Body of pancreas (tissue), 4 donors: ENCODE results near the gene C1orf198.

ENCODE experiments used
- POLR2A ChIP-seq, 3 donors: fragments of 450-650 bp; IDR thresholded peaks; one replicate each; pipeline ENCODE4 v1.6.1; 2016; ENCODE audit warnings: antibody characterized with exemption in 3 of 3, mild to moderate bottlenecking in 2 of 3
- TF ChIP-seq, protein P1 (sequence below), 7 experiments: fragments of 450-650 bp in 4 of 7; fragments of 200-600 bp in 3 of 7; sonication (generic) in 3 of 7; IDR thresholded peaks; one replicate each; pipeline ENCODE4 v1.5.1; 2016 to 2019; ENCODE audit warnings: antibody characterized with exemption in 7 of 7

DNA sequence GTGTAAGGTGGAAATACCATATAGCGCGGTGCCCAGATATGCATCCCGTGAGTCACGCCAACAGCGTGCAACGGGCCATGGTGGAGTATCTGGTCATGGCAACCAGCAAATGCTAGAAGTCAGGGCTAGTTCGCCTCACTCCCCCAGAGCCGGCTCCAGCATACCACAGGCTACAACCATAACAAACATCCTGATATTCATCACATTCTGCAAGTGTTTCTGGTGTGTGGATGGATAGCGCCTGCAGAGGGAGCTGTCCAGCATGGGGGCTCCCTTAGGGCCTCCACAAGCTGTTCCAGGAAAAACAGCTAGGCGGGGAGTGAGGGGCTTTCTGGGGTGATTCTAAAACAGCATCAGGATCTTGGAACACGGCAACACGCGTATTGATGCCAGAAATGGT, 6.8 kb downstream of the C1orf198 start:
- TF ChIP-seq, protein P1, sequence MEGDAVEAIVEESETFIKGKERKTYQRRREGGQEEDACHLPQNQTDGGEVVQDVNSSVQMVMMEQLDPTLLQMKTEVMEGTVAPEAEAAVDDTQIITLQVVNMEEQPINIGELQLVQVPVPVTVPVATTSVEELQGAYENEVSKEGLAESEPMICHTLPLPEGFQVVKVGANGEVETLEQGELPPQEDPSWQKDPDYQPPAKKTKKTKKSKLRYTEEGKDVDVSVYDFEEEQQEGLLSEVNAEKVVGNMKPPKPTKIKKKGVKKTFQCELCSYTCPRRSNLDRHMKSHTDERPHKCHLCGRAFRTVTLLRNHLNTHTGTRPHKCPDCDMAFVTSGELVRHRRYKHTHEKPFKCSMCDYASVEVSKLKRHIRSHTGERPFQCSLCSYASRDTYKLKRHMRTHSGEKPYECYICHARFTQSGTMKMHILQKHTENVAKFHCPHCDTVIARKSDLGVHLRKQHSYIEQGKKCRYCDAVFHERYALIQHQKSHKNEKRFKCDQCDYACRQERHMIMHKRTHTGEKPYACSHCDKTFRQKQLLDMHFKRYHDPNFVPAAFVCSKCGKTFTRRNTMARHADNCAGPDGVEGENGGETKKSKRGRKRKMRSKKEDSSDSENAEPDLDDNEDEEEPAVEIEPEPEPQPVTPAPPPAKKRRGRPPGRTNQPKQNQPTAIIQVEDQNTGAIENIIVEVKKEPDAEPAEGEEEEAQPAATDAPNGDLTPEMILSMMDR (IDR thresholded peaks at IDR 0.05) = no peak
- TF ChIP-seq POLR2A (IDR thresholded peaks at IDR 0.05) = no peak
